ENCODE measurements around the gene BGN.

BGN gene

DNA sequence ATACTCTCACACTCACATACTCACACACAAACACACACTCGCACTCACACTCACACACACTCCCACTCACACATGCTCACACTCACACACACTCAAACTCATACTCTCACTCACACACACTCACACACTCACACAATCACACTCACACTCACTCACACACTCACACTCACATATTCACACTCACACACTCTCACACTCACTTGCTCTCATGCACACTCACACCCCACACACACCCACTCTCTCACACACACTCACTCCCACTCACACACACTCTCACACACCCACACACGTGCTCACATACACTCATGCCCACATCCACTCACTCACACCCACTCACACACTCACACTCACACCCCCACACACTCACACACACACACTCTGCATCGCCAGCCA lies 17.7 kb downstream of the BGN start (continued):
- TF ChIP-seq, protein P1, sequence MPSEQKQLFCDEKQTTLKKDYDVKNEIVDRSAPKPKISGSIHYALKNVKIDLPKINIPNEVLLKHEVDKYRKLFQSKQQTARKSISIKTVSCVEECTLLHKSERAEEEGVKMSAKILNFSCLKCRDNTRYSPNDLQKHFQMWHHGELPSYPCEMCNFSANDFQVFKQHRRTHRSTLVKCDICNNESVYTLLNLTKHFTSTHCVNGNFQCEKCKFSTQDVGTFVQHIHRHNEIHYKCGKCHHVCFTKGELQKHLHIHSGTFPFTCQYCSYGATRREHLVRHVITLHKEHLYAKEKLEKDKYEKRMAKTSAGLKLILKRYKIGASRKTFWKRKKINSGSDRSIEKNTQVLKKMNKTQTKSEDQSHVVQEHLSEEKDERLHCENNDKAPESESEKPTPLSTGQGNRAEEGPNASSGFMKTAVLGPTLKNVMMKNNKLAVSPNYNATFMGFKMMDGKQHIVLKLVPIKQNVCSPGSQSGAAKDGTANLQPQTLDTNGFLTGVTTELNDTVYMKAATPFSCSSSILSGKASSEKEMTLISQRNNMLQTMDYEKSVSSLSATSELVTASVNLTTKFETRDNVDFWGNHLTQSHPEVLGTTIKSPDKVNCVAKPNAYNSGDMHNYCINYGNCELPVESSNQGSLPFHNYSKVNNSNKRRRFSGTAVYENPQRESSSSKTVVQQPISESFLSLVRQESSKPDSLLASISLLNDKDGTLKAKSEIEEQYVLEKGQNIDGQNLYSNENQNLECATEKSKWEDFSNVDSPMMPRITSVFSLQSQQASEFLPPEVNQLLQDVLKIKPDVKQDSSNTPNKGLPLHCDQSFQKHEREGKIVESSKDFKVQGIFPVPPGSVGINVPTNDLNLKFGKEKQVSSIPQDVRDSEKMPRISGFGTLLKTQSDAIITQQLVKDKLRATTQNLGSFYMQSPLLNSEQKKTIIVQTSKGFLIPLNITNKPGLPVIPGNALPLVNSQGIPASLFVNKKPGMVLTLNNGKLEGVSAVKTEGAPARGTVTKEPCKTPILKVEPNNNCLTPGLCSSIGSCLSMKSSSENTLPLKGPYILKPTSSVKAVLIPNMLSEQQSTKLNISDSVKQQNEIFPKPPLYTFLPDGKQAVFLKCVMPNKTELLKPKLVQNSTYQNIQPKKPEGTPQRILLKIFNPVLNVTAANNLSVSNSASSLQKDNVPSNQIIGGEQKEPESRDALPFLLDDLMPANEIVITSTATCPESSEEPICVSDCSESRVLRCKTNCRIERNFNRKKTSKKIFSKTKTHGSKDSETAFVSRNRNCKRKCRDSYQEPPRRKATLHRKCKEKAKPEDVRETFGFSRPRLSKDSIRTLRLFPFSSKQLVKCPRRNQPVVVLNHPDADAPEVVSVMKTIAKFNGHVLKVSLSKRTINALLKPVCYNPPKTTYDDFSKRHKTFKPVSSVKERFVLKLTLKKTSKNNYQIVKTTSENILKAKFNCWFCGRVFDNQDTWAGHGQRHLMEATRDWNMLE (tag by site-specific recombination; conservative IDR thresholded peaks at IDR 0.05; ENCODE audit: low read depth) = no peak
- TF ChIP-seq ZNF211 (tag by site-specific recombination; IDR thresholded peaks at IDR 0.05; ENCODE audit: low read depth) (no peak; the same call in 1 of the 2 replicates), ZFP41 (tag by site-specific recombination; IDR thresholded peaks at IDR 0.05; ENCODE audit: borderline replicate concordance) (no peak), SP3 (tag by site-specific recombination; IDR thresholded peaks at IDR 0.05) (no peak), ZNF221 (tag by site-specific recombination; IDR thresholded peaks at IDR 0.05; ENCODE audit: borderline replicate concordance) (no peak), ZNF423 (tag by site-specific recombination; IDR thresholded peaks at IDR 0.05) (no peak), GFI1B (tag by site-specific recombination; IDR thresholded peaks at IDR 0.05) (no peak), ZNF292 (tag by site-specific recombination; IDR thresholded peaks at IDR 0.05; ENCODE audit: borderline replicate concordance, low read depth) (no peak), FEZF1 (tag by site-specific recombination; IDR thresholded peaks at IDR 0.05) (no peak), ZNF529 (tag by site-specific recombination; IDR thresholded peaks at IDR 0.05; ENCODE audit: insufficient replicate concordance) (no peak)
- TF ChIP-seq, protein P2, sequence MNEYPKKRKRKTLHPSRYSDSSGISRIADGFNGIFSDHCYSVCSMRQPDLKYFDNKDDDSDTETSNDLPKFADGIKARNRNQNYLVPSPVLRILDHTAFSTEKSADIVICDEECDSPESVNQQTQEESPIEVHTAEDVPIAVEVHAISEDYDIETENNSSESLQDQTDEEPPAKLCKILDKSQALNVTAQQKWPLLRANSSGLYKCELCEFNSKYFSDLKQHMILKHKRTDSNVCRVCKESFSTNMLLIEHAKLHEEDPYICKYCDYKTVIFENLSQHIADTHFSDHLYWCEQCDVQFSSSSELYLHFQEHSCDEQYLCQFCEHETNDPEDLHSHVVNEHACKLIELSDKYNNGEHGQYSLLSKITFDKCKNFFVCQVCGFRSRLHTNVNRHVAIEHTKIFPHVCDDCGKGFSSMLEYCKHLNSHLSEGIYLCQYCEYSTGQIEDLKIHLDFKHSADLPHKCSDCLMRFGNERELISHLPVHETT (tag by site-specific recombination; IDR thresholded peaks at IDR 0.05) = no peak
- TF ChIP-seq, protein P3, sequence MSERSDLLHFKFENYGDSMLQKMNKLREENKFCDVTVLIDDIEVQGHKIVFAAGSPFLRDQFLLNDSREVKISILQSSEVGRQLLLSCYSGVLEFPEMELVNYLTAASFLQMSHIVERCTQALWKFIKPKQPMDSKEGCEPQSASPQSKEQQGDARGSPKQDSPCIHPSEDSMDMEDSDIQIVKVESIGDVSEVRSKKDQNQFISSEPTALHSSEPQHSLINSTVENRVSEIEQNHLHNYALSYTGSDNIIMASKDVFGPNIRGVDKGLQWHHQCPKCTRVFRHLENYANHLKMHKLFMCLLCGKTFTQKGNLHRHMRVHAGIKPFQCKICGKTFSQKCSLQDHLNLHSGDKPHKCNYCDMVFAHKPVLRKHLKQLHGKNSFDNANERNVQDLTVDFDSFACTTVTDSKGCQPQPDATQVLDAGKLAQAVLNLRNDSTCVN (tag by site-specific recombination; optimal IDR thresholded peaks at IDR 0.05) = no peak
- TF ChIP-seq, protein P4, sequence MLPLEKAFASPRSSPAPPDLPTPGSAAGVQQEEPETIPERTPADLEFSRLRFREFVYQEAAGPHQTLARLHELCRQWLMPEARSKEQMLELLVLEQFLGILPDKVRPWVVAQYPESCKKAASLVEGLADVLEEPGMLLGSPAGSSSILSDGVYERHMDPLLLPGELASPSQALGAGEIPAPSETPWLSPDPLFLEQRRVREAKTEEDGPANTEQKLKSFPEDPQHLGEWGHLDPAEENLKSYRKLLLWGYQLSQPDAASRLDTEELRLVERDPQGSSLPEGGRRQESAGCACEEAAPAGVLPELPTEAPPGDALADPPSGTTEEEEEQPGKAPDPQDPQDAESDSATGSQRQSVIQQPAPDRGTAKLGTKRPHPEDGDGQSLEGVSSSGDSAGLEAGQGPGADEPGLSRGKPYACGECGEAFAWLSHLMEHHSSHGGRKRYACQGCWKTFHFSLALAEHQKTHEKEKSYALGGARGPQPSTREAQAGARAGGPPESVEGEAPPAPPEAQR (tag by site-specific recombination; IDR thresholded peaks at IDR 0.05) = no peak
- TF ChIP-seq, protein P5, sequence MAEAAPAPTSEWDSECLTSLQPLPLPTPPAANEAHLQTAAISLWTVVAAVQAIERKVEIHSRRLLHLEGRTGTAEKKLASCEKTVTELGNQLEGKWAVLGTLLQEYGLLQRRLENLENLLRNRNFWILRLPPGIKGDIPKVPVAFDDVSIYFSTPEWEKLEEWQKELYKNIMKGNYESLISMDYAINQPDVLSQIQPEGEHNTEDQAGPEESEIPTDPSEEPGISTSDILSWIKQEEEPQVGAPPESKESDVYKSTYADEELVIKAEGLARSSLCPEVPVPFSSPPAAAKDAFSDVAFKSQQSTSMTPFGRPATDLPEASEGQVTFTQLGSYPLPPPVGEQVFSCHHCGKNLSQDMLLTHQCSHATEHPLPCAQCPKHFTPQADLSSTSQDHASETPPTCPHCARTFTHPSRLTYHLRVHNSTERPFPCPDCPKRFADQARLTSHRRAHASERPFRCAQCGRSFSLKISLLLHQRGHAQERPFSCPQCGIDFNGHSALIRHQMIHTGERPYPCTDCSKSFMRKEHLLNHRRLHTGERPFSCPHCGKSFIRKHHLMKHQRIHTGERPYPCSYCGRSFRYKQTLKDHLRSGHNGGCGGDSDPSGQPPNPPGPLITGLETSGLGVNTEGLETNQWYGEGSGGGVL (tag by site-specific recombination; IDR thresholded peaks at IDR 0.05) = no peak; the same call in 1 of the 2 replicates

DNA sequence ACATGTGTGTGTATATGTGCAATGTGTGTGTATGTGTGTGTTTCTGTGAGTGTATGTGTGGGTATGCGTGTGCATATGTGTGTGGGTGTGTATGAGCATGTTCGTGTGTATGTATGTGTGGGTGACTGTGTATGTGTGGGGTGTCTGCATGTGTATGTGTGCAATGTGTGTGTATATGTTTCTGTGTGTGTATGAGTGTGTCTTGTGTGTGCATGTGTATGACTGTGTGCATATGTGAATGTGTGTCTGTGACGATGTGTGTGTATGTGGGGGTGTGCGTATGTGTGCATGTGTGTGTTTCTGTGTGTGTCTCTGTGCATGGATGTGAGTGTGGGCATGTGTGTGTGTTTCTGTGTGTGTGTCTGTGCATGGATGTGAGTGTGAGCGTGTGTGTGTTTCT lies 18.5 kb downstream of the BGN start:
- ChIA-PET CTCF (no interaction called here), POLR2A (no interaction called here)
- H3K36me3 ChIP-seq (ENCODE audit: control insufficient read depth in 2 of 2, insufficient read depth in 1 of 2, low read length in 2 of 2) = no peaks in the 10 kb centered on the region
- no peaks in the 10 kb centered on the region for H3K4me1 ChIP-seq (ENCODE audit: control insufficient read depth, insufficient read depth, low read length)
- H3K9me3 ChIP-seq (ENCODE audit: control insufficient read depth, insufficient read depth, low read depth, low read length) = no peaks in the 10 kb centered on the region
- no peak overlapping the region for H3K27ac ChIP-seq (ENCODE audit: extremely low read depth, low read depth, low read length)
- no peak overlapping the region for H3K4me3 ChIP-seq (ENCODE audit: low read depth, low read length)
- 0 out of 2 replicates have a peak, but pooled peaks have one; percentile 15 for TF ChIP-seq ZNF544 (tag by site-specific recombination; IDR thresholded peaks at IDR 0.05)
- peak; percentile 8 for TF ChIP-seq ZFHX2 (tag by site-specific recombination; conservative IDR thresholded peaks at IDR 0.05)
- peak; percentile 82; the same call in 1 of the 2 replicates for TF ChIP-seq ZNF571 (tag by site-specific recombination; IDR thresholded peaks at IDR 0.05)
- TF ChIP-seq, protein P6, sequence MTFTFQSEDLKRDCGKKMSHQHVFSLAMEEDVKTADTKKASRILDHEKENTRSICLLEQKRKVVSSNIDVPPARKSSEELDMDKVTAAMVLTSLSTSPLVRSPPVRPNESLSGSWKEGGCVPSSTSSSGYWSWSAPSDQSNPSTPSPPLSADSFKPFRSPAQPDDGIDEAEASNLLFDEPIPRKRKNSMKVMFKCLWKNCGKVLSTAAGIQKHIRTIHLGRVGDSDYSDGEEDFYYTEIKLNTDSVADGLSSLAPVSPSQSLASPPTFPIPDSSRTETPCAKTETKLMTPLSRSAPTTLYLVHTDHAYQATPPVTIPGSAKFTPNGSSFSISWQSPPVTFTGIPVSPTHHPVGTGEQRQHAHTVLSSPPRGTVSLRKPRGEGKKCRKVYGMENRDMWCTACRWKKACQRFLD (tag by site-specific recombination; IDR thresholded peaks at IDR 0.05) = no peak
- TF ChIP-seq ZNF335 (tag by site-specific recombination; conservative IDR thresholded peaks at IDR 0.05) = no peak
- peak; percentile 20; the same call in 1 of the 2 replicates for TF ChIP-seq EGR2 (tag by site-specific recombination; IDR thresholded peaks at IDR 0.05; ENCODE audit: low read depth)
- TF ChIP-seq, protein P7, sequence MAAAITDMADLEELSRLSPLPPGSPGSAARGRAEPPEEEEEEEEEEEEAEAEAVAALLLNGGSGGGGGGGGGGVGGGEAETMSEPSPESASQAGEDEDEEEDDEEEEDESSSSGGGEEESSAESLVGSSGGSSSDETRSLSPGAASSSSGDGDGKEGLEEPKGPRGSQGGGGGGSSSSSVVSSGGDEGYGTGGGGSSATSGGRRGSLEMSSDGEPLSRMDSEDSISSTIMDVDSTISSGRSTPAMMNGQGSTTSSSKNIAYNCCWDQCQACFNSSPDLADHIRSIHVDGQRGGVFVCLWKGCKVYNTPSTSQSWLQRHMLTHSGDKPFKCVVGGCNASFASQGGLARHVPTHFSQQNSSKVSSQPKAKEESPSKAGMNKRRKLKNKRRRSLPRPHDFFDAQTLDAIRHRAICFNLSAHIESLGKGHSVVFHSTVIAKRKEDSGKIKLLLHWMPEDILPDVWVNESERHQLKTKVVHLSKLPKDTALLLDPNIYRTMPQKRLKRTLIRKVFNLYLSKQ (tag by site-specific recombination; IDR thresholded peaks at IDR 0.05; ENCODE audit: borderline replicate concordance) = 0 out of 2 replicates have a peak, but pooled peaks have one; percentile 18
